ENCODE results near the gene DCST1.

Gene DCST1

DNA sequence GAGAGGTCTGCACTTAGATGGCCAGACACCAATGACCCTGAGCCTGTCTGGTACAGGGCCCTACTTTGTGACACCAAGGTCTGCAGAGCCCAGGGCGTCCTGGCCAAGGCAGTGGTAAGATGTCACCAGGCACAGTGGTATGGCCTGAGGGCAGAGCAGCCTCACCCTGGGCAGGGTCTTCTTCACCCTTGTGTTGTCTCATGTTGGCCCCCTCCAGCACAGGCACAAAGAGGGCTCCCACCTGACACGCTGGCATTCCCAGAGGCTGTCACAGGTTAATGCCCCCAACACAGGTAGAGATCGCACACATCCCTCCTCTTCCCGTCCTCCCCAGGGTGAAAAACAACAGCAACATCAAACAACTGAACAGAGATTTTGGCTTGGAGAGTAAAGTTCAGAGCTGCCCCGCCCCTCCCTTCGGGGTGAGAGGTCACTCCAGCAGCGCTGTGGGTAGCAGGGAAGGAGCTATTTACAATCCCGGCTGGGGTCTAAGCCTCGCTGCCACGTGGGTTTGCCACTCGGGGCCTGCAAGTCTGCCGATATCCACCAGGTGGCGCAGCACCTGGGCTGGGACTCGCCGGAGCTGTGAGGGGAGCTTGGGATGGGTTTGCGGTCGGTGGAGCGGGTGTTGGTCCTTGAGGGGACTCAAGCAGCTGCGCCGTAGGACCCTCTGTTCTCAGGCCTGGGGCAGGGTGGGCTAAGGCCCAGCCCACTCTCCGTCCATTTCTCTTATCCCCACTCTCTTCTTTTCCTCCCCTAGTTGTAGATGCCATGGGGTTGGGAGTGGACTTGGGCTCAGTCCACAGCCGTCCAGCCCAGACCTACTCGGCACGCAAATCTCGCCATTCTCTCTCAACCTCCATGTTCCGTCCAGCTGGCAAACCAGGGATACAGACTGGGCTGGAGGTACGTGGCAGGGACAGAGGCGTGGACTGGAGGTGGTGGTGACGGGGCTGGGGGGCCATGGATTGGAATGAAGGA, 57.7 kb downstream of the DCST1 start:
- peak; percentile 74 to 81 for DNase-seq (ENCODE audit: low read depth in 2 of 2)

DNA sequence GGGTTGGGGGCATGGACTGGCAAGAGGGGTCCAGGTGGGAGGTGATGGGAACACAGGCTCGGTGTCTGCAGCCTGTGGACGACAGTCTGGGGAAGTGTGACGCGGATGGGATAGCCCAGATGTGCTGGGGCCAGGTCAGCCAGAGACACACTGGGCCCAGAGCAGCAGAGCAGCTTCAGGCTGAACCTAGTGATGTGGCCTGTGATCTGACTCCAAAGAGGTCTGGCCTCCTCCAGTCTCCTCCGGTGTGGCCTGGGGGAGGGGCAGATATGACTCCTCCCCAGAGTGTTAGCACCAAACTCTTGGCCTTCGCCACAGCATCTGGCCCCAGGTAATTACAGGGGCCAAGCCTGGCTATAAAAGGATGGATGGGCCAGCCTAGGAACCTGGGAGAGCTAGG, 58.5 kb downstream of the DCST1 start:
- no peak for DNase-seq (ENCODE audit: low read depth in 2 of 2)

DNA sequence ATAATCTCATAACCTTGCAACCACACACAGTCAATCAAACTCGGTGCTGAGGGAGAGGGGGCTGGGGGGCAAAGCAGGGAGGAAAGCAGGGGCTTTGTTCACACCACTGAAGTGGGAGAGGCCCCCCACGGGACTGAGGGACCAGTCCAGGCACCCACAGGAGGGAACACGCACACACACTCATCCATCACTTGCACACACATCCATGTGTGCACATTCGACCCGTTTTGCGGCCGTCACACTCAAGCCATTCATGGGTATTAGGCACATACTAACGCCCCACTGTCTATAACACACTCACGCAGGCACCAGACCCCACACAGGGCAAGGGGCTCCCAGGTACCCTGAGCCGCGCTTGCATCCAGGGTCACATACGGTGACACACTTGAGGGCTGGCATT, 59.0 kb downstream of the DCST1 start:
- no peak for DNase-seq (ENCODE audit: low read depth in 2 of 2)

DNA sequence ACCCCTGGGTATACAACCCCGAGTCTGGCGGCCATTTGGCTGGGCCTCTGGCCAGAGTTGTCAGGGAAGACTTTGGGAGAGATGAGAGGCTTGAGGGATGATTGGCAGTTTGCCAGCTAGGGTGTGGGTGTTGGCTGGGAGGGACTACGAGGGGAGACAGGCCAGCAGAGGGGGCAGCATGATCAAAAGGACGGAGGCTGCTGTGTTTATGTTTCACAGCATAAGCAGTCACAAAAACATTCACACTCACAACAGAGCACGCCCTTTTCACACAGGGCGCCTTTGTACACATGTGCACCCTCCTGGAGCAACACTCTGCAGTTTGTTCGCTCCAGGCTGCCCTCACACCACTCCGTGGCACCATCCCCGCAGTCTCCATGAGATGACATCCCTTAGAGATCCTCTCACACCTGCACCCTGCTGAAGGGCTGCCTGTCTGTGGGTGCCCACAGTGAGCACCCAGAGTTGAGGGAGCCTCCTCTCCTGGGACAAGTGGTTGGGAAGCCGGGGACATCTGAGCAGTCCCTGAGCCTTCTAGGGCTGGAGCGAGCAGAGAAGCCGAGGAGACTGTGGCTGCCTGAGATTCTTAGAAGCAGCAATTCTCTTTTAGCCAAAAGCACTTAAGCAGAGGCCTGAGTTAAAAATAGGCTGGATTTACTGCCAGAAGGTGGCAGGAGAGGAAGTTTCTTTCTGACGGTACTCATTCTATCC, 60.4 kb downstream of the DCST1 start:
- DNase-seq (ENCODE audit: low read depth in 2 of 2): no peak

DNA sequence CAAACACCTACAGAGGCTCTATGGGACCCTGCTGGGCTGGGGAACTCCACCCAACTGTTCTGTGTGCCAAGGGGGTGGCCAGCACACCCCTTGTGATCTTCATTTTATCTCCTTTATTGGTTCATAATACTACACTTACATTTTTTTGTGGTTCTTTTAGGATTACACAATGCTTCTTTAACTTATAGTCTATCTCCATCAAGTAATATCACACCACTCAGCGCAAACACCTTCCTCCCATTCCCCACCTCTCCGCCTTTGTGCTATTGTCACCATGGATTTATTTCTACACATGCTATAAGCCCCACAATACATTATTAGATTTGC, 61.0 kb downstream of the DCST1 start:
- no peak for DNase-seq (ENCODE audit: low read depth in 2 of 2)

DNA sequence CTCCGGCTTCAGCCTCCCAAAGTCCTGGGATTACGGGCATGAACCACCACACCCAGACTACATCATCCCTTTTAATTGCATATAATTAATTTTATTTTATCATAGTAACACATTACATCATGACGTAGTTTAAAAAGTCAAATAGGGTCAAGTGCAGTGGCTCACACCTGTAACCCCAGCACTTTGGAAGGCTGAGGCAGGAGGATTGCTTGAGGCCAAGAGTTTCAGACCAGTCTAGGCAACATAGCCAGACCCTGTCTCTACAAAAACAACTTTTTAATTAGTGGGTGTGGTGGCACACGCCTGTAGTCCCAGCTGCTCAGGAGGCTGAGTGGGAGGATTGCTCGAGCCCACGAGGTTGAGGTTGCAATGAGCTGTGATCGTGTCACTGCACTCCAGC, 65.7 kb downstream of the DCST1 start:
- DNase-seq (ENCODE audit: low read depth in 2 of 2): no peak
